SK-N-SH (cell line): ENCODE results near the gene MYLK3. TPM values are rescaled to one million over a fixed set of nuclear protein-coding genes. Genes with fewer than 3 reads are reported as not detected.

Source experiments
- CTCF ChIA-PET: fragments of 300-600, 350-600 bp; formaldehyde crosslinking; extraction: SDS; loops from one replicate; lab custom pipeline; 2021; lab: Yijun Ruan, JAX
- POLR2A ChIA-PET: fragments of 350-600 bp; sonication (Branson Sonifier 250); formaldehyde crosslinking; extraction: SDS; loops from one replicate; lab custom pipeline; 2020; ENCODE audit warnings: antibody characterized with exemption, inconsistent platforms; lab: Yijun Ruan, JAX
- DNase-seq: peaks from one replicate; pipeline ENCODE4 v3.0.0; 2012
- H2AFZ ChIP-seq: fragments of 200-600 bp; sonication (generic); 2 replicates; pipeline ENCODE4 v1.8.1; 2016; ENCODE audit warnings: antibody characterized with exemption, mild to moderate bottlenecking, low read depth
- H3F3A ChIP-seq: fragments of 200-600 bp; sonication (generic); replicated peaks from 2 replicates; pipeline ENCODE3; 2016; ENCODE audit warnings: antibody characterized with exemption, mild to moderate bottlenecking; ENCODE audit not compliant: insufficient read depth
- H3K27ac ChIP-seq, 2 experiments: fragments of 200-500 bp in 1 of 2; fragments of 200-600 bp in 1 of 2; sonication (Bioruptor generic) in 1 of 2; sonication (generic), shearing (Covaris generic) in 1 of 2; 2 replicates each; pipeline versions ENCODE4 v1.5.1 to v1.6.1; 2014 to 2016; ENCODE audit warnings: low read depth in 2 of 2, inconsistent platforms in 1 of 2, low read length in 1 of 2, mild to moderate bottlenecking in 1 of 2, mixed read lengths in 1 of 2
- H3K27me3 ChIP-seq: fragments of 200-600 bp; sonication (generic), shearing (Covaris generic); 2 replicates; pipeline ENCODE4 v1.6.1; 2016; ENCODE audit warnings: mixed run types; ENCODE audit not compliant: insufficient read depth
- H3K36me3 ChIP-seq, 2 experiments: fragments of 200-500 bp in 1 of 2; fragments of 200-600 bp in 1 of 2; sonication (Bioruptor generic) in 1 of 2; sonication (generic) in 1 of 2; replicated peaks in 1 of 2; 2 replicates each; pipeline versions ENCODE3 to v1.5.1; 2014 to 2016; ENCODE audit warnings: low read length in 1 of 2, mild to moderate bottlenecking in 1 of 2; ENCODE audit not compliant: insufficient read depth in 2 of 2, control insufficient read depth in 1 of 2
- H3K4me1 ChIP-seq, 2 experiments: fragments of 200-500 bp in 1 of 2; fragments of 200-600 bp in 1 of 2; sonication (Bioruptor generic) in 1 of 2; sonication (generic), shearing (Covaris generic) in 1 of 2; 2 replicates each; pipeline versions ENCODE4 v1.5.1 to v1.6.1; 2014 to 2016; ENCODE audit warnings: low read depth in 1 of 2, low read length in 1 of 2, mixed run types in 1 of 2; ENCODE audit not compliant: insufficient read depth in 2 of 2, control insufficient read depth in 1 of 2
- H3K4me2 ChIP-seq: fragments of 200-600 bp; sonication (generic), shearing (Covaris generic); 2 replicates; pipeline ENCODE4 v1.6.1; 2017; ENCODE audit warnings: mixed run types
- H3K4me3 ChIP-seq, 2 experiments: fragments of 200-500 bp in 1 of 2; fragments of 200-600 bp in 1 of 2; sonication (Bioruptor generic) in 1 of 2; sonication (generic), shearing (Covaris generic) in 1 of 2; 2 replicates each; pipeline versions ENCODE4 v1.5.1 to v1.8.1; 2014 to 2016; ENCODE audit warnings: low read depth in 2 of 2, inconsistent platforms in 1 of 2, low read length in 1 of 2, mild to moderate bottlenecking in 1 of 2, mixed read lengths in 1 of 2, moderate library complexity in 1 of 2
- H3K79me2 ChIP-seq: fragments of 200-600 bp; sonication (generic); 2 replicates; pipeline ENCODE4 v1.8.1; 2017; ENCODE audit warnings: mild to moderate bottlenecking; ENCODE audit not compliant: insufficient read depth
- H3K9ac ChIP-seq: fragments of 200-600 bp; sonication (generic); 2 replicates; pipeline ENCODE4 v1.6.1; 2017; ENCODE audit warnings: mixed run types
- H3K9me2 ChIP-seq: fragments of 200-600 bp; sonication (generic); 2 replicates; pipeline ENCODE4 v1.6.1; 2017; ENCODE audit warnings: mixed run types
- H3K9me3 ChIP-seq: fragments of 200-600 bp; sonication (generic); 2 replicates; pipeline ENCODE4 v1.6.1; 2017; ENCODE audit warnings: mixed run types, mild to moderate bottlenecking, moderate library complexity
- H4K20me1 ChIP-seq: fragments of 200-600 bp; sonication (generic); 2 replicates; pipeline ENCODE4 v1.6.1; 2017; ENCODE audit warnings: mild to moderate bottlenecking, mixed run types; ENCODE audit not compliant: insufficient read depth
- ELF1 ChIP-seq: IDR thresholded peaks from 2 replicates; pipeline ENCODE4 v1.4.0; 2012
- EP300 ChIP-seq, 2 experiments: IDR thresholded peaks; 2 replicates each; pipeline versions ENCODE4 v1.4.0 to v1.6.1; 2012; ENCODE audit warnings: borderline replicate concordance in 1 of 2, low read depth in 1 of 2, low read length in 1 of 2
- FOSL2 ChIP-seq: IDR thresholded peaks from 2 replicates; pipeline ENCODE4 v1.4.0; 2012; ENCODE audit warnings: low read depth, mild to moderate bottlenecking, moderate library complexity, borderline replicate concordance
- FOXM1 ChIP-seq: IDR thresholded peaks from 2 replicates; pipeline ENCODE4 v1.4.0; 2012; ENCODE audit warnings: low read depth, mild to moderate bottlenecking
- GATA2 ChIP-seq: sonication (generic); formaldehyde crosslinking; IDR thresholded peaks from 2 replicates; pipeline ENCODE4 v1.5.0; 2020; ENCODE audit warnings: mild to moderate bottlenecking, missing genetic modification reagents
- JUND ChIP-seq: IDR thresholded peaks from 2 replicates; pipeline ENCODE4 v1.4.0; 2012
- NFIC ChIP-seq: IDR thresholded peaks from 2 replicates; pipeline ENCODE4 v1.4.0; 2012; ENCODE audit warnings: borderline replicate concordance
- NRF1 ChIP-seq: IDR thresholded peaks from 2 replicates; pipeline ENCODE4 v1.6.1; 2012; ENCODE audit warnings: low read depth, mild to moderate bottlenecking, low read length
- POLR2AphosphoS5 ChIP-seq: IDR thresholded peaks from 2 replicates; pipeline ENCODE4 v1.6.1; 2012; ENCODE audit warnings: low read depth, low read length
- RCOR1 ChIP-seq: fragments of 150-350 bp; IDR thresholded peaks from 2 replicates; pipeline ENCODE4 v1.6.1; 2017; ENCODE audit warnings: antibody characterized with exemption, low read length
- RFX5 ChIP-seq: IDR thresholded peaks from 2 replicates; pipeline ENCODE4 v1.6.1; 2012; ENCODE audit warnings: mild to moderate bottlenecking, improper control_type of control experiment, low read length
- SMC3 ChIP-seq: IDR thresholded peaks from 2 replicates; pipeline ENCODE4 v1.6.1; 2012; ENCODE audit warnings: low read depth, low read length, improper control_type of control experiment
- TCF12 ChIP-seq: IDR thresholded peaks from 2 replicates; pipeline ENCODE4 v1.4.0; 2012
- TEAD4 ChIP-seq: IDR thresholded peaks from 2 replicates; pipeline ENCODE4 v1.4.0; 2012; ENCODE audit warnings: mild to moderate bottlenecking, borderline replicate concordance; ENCODE audit not compliant: insufficient read depth
- WGBS: methylation state at CpG from one replicate; pipeline ENCODE4 v1.1.6; 2017; ENCODE audit warnings: low lambda C conversion rate; 5-methylcytosine and 5-hydroxymethylcytosine counted together
- polyA plus RNA-seq, 3 experiments: library from polyadenylated mRNA; depleted of rRNA; stranded (reverse); fragments of >200 nt; gene quantifications; 2 replicates each; pipeline ENCODE4 v1.2.3, GENCODE V29; 2012
- TF ChIP-seq, protein P1 (sequence below): IDR thresholded peaks from 2 replicates; pipeline ENCODE4 v1.4.0; 2012; ENCODE audit warnings: low read depth
- TF ChIP-seq, protein P2 (sequence below): fragments of 150-350 bp; IDR thresholded peaks from 2 replicates; pipeline ENCODE4 v1.6.1; 2017; ENCODE audit warnings: antibody characterized with exemption, low read length, low read depth, borderline replicate concordance
- TF ChIP-seq, protein P3 (sequence below): fragments of 200-600 bp; sonication (generic); IDR thresholded peaks from 2 replicates; pipeline ENCODE4 v1.6.1; 2017; ENCODE audit warnings: antibody characterized with exemption, mild to moderate bottlenecking, moderate library complexity

The MYLK3 gene
- polyA plus RNA-seq, 1 of the 3 experiments (the other 2 are of a cell fraction): 0.05 TPM

DNA sequence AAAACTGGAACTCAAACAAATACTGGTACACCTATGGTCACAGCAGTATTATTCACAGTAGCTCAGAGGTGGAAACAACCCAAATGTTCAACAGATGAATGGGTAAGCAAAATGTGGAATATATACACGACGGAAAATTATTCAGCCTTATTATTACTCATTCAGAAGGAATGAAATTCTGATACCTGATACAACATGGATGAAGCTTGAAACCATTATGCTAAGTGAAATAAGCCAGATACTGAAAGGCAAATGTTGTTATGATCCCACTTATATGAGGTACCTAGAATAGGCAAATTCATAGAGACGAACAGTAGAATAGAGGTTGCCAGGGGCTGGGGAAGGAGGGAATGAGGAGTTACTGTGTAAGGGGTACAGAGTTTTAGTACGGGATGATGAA lies 27.1 kb upstream of the MYLK3 start:
- Histone ChIP-seq H3F3A (no peaks in the 10 kb centered on the region), H3K9ac (no peak overlapping the region), H3K79me2 (no peaks in the 10 kb centered on the region), H3K9me3 (no peaks in the 10 kb centered on the region), H3K4me1 (no peaks in the 10 kb centered on the region; a peak in 1 of 4 replicates), H4K20me1 (no peaks in the 10 kb centered on the region), H2AFZ (no peak overlapping the region), H3K27me3 (no peaks in the 10 kb centered on the region), H3K9me2 (no peaks in the 10 kb centered on the region), H3K27ac (no peak overlapping the region), H3K36me3 (no peaks in the 10 kb centered on the region), H3K4me2 (0 out of 2 replicates have a peak overlapping the region, but pooled peaks have one; percentile 5), H3K4me3 (no peak overlapping the region)
- 27% methylated on average over 4 of the region's 4 CpGs for WGBS
- no peak for DNase-seq
- TF ChIP-seq EP300 (IDR thresholded peaks at IDR 0.05; ENCODE audit: borderline replicate concordance in 1 of 2, low read depth in 1 of 2, low read length in 1 of 2) (peak in 1 of 2 experiments; percentile 34; a peak in 1 of 4 replicates), TEAD4 (no peak), FOSL2 (peak; percentile 29; the same call in 1 of the 2 replicates), ELF1 (no peak), JUND (peak; percentile 62), GATA2 (CRISPR knock-in tag) (no peak), TCF12 (peak; percentile 70)
- TF ChIP-seq, protein P1, sequence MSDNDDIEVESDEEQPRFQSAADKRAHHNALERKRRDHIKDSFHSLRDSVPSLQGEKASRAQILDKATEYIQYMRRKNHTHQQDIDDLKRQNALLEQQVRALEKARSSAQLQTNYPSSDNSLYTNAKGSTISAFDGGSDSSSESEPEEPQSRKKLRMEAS: no peak
- POLR2A ChIA-PET: no interaction called here
- CTCF ChIA-PET: no interaction called here

DNA sequence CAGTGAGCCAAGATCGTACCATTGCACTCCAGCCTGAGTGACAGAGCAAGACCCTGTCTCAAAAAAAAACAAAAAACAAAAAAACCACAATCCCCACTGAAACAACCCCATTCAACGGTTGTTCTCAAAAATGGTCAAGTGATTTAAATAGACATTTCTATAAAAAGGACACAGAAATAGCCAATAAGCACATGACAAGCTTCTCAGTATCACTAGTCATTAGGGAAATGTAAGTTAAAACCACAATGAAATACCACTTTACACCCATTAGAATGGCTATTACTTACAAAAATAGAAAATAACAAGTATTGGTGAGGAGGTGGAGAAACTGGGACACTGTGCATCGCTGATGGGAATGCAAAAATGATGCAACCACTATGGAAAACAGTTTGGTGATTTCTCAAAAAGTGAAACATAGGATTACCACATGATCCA lies 26.6 kb upstream of the MYLK3 start:
- H3F3A ChIP-seq: no peaks in the 10 kb centered on the region
- WGBS: 74% methylated on average over 3 of the region's 3 CpGs
- H3K27me3 ChIP-seq: no peaks in the 10 kb centered on the region
- H3K4me3 ChIP-seq: no peak overlapping the region
- H3K9ac ChIP-seq: no peak overlapping the region
- H2AFZ ChIP-seq: no peak overlapping the region
- no peaks in the 10 kb centered on the region for H3K79me2 ChIP-seq
- no peaks in the 10 kb centered on the region for H3K9me2 ChIP-seq
- CTCF ChIA-PET: no interaction called here
- no peaks in the 10 kb centered on the region for H4K20me1 ChIP-seq
- 0 out of 2 replicates have a peak overlapping the region, but pooled peaks have one; percentile 5 for H3K4me2 ChIP-seq
- DNase-seq: no peak
- POLR2A ChIA-PET: no interaction called here
- H3K9me3 ChIP-seq: no peaks in the 10 kb centered on the region
- H3K4me1 ChIP-seq: no peaks in the 10 kb centered on the region; a peak in 1 of 4 replicates
- TF ChIP-seq, protein P2, sequence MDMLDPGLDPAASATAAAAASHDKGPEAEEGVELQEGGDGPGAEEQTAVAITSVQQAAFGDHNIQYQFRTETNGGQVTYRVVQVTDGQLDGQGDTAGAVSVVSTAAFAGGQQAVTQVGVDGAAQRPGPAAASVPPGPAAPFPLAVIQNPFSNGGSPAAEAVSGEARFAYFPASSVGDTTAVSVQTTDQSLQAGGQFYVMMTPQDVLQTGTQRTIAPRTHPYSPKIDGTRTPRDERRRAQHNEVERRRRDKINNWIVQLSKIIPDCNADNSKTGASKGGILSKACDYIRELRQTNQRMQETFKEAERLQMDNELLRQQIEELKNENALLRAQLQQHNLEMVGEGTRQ: no peak
- TF ChIP-seq TCF12 (no peak), JUND (no peak), NFIC (no peak), ELF1 (no peak), POLR2AphosphoS5 (no peak), NRF1 (no peak), FOXM1 (no peak), RCOR1 (no peak), RFX5 (no peak), FOSL2 (no peak), SMC3 (no peak)
- TF ChIP-seq, protein P3, sequence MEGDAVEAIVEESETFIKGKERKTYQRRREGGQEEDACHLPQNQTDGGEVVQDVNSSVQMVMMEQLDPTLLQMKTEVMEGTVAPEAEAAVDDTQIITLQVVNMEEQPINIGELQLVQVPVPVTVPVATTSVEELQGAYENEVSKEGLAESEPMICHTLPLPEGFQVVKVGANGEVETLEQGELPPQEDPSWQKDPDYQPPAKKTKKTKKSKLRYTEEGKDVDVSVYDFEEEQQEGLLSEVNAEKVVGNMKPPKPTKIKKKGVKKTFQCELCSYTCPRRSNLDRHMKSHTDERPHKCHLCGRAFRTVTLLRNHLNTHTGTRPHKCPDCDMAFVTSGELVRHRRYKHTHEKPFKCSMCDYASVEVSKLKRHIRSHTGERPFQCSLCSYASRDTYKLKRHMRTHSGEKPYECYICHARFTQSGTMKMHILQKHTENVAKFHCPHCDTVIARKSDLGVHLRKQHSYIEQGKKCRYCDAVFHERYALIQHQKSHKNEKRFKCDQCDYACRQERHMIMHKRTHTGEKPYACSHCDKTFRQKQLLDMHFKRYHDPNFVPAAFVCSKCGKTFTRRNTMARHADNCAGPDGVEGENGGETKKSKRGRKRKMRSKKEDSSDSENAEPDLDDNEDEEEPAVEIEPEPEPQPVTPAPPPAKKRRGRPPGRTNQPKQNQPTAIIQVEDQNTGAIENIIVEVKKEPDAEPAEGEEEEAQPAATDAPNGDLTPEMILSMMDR: no peak
- no peak overlapping the region for H3K27ac ChIP-seq
- no peaks in the 10 kb centered on the region for H3K36me3 ChIP-seq
